Posterior cingulate gyrus (tissue), 11 donors: ENCODE data around the gene DAB2IP.

Source experiments
- DNase-seq, 10 donors: peaks; one replicate each; pipeline versions ENCODE4 v3.0.0 to v3.0.0-alpha.2; 2020 to 2021; ENCODE audit warnings: mixed read lengths in 3 of 10
- intact Hi-C: fragments of 100-400 bp; cut with DNase I; formaldehyde crosslinking; loops from one replicate; pipeline ENCODE4 v1.15.1; 2023

DAB2IP gene

GRCh38 chr9:121765021-121765950 is 113.9 kb downstream of the DAB2IP start:
- intact Hi-C loops: no loop called here
- peak in 2 of 10 donors; percentile 42 to 63 for DNase-seq

GRCh38 chr9:121766081-121766683 is 114.7 kb downstream of the DAB2IP start:
- DNase-seq: peak in 3 of 10 donors; percentile 62 to 82 (median 63)
- intact Hi-C loops: no loop called here

DNA sequence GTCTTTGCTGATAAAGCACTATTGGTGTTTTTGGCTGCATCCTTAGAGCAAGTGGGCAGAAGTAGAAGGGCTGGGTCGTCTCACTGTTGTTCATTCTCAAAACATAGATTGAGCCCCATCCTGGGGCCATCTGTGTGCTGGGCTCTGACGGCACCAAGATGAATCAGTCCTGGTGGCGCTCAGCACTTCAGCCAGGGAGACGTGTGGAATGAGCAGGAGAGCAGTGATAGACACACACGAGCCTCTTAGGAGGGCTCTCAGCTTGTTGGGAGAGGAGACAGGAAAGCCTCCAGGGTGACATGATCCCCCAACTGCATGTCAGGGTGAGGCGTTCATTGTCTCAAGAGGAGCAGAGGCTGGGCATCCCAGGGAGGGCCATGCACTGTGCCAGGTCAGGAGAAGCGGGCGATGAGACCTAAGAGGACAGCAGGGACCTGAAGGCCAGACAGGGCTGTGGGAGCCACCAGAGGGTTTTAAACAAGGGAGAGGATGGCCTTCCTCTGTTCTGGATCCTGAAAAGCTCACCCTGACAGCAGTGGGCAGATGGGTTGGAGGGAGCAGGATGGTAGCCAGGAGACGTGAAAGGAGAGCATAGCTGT is 115.8 kb downstream of the DAB2IP start:
- intact Hi-C loops: no loop called here
- DNase-seq: peak in 3 of 10 donors; percentile 52 to 80 (median 66)

DNA sequence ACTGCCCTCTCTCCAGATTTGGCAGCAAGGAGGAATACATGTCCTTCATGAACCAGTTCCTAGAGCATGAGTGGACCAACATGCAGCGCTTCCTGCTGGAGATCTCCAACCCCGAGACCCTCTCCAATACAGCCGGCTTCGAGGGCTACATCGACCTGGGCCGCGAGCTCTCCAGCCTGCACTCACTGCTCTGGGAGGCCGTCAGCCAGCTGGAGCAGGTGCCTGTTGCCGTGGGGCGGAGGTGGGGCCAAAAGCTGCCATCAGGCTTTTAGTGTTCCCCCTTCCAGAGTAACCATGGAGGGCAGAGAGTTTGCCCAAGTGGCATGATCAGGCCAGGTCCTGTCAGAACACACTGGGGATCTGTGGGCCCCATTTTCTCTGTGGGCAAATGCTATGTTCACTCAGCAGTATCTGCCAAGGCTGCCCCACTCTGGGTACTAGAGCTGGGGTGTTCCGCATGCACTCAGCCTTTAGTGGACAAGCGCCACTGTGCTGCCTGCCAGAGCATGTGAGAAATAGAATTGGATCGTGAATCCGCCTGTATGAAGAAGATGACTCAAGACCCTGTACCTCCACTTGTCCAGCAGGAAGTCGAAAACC is 117.1 kb downstream of the DAB2IP start:
- intact Hi-C loops: no loop called here
- peak in 4 of 10 donors; percentile 24 to 85 (median 70) for DNase-seq

- intact Hi-C loops: no loop called here
- DNase-seq: peak in 5 of 10 donors; percentile 0 to 49 (median 20)
Measured at GRCh38 chr9:121769939-121770338, 118.5 kb downstream of the DAB2IP start.

GRCh38 chr9:121770415-121771273 is 119.2 kb downstream of the DAB2IP start:
- DNase-seq: peak in 3 of 10 donors; percentile 2 to 62 (median 47)
- intact Hi-C loops: no loop called here

GRCh38 chr9:121771418-121771817 is 120.0 kb downstream of the DAB2IP start:
- intact Hi-C loops: no loop called here
- DNase-seq: peak in 3 of 10 donors; percentile 47 to 67 (median 55)

DNA sequence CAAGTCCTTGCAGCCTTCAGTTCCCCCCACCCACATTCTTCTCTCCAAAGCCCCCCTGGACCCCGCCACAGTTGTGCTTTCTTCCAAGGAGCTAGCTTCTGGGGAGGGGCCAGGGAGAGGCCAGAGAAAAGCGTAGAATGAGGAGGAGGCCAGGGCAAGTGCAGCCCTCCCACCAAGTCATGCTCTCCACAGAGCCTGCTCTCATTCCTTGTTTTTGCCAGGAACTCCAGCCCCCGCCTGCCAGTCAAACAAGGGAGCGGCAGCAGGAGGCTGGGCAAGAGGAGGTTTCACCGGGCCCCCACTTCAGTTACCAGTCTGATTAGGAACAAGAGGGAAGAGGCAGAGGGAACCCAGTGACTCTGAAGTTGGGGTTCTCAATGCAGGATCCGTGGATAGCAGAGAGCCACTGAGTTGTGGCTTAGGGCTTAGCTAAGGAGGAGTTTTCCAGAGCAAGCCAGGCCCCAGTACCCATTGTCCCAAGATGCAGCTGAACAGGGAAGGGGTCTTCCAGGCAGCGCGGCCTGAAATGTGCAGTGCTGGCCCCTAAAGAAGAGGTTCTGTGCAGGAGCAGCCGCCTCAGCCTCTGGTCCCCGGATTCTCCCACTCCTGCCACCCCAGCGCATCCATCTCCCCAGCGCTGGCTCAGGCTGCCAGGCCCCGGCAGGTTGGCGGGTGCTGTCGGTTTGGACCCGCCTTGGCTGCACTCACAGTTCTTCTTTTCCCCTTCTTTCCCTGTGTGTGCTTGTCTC is 120.6 kb downstream of the DAB2IP start:
- peak in 5 of 10 donors; percentile 15 to 88 (median 78) for DNase-seq
- intact Hi-C loops: no loop called here

DNA sequence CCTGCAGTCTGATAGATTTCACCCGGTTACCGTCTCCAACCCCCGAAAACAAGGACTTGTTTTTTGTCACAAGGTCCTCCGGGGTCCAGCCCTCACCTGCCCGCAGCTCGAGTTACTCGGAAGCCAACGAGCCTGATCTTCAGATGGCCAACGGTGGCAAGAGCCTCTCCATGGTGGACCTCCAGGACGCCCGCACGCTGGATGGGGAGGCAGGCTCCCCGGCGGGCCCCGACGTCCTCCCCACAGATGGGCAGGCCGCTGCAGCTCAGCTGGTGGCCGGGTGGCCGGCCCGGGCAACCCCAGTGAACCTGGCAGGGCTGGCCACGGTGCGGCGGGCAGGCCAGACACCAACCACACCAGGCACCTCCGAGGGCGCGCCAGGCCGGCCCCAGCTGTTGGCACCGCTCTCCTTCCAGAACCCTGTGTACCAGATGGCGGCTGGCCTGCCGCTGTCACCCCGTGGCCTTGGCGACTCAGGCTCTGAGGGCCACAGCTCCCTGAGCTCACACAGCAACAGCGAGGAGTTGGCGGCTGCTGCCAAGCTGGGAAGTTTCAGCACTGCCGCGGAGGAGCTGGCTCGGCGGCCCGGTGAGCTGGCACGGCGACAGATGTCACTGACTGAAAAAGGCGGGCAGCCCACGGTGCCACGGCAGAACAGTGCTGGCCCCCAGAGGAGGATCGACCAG is 121.3 kb downstream of the DAB2IP start:
- intact Hi-C loops: no loop called here
- peak; percentile 39 to 94 (median 66) for DNase-seq

GRCh38 chr9:121773286-121773953 is 122.0 kb downstream of the DAB2IP start:
- intact Hi-C loops: no loop called here
- peak in 4 of 10 donors; percentile 7 to 34 (median 10) for DNase-seq

- peak in 4 of 10 donors; percentile 11 to 81 (median 66) for DNase-seq
- intact Hi-C loops: no loop called here
Measured at GRCh38 chr9:121773954-121774714, 122.7 kb downstream of the DAB2IP start.

DNA sequence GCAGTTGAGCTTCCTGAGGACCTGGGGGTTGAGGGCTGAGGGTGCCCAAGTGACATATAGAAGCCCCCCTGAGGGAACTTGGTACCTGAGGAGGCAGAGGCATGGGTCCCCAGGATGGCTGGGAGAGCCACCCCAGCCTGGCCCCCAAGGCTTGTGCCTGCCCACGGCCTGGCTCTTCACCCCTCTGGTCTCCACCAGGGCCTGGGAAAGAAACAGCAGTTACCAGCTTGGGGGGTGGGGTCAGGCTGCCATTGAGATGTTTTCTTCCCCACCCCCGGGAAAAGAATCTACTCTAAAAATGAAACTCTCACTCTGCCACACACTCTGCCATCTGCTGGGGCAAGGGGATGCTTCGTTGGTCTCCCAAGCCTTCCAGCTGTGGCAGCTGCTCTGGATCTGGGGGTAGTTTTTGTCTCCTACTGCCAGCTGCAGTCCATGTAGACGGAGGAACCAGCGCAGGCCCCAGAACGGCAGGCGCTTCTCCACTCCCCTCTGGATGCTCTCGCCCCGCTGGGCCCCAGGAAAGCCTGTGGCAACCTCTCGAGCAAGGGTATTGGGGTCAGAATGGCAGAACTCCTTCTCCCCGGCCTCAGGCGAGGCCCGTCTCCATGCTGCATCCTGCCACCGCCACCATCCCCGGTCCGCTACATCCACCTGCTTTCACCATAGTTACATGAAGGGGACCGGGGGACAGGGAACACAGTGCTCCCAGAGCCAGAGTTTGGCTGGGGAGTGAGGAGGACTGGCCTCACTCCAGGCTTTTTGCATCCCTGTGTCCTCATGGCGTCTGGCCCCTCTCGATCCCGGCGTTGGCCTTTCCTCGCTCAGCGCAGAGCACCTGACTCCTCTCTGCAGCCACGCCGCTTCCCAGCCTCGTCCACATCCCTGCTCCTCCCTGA is 123.5 kb downstream of the DAB2IP start:
- intact Hi-C loops: no loop called here
- peak in 7 of 10 donors; percentile 27 to 87 (median 38) for DNase-seq

DNA sequence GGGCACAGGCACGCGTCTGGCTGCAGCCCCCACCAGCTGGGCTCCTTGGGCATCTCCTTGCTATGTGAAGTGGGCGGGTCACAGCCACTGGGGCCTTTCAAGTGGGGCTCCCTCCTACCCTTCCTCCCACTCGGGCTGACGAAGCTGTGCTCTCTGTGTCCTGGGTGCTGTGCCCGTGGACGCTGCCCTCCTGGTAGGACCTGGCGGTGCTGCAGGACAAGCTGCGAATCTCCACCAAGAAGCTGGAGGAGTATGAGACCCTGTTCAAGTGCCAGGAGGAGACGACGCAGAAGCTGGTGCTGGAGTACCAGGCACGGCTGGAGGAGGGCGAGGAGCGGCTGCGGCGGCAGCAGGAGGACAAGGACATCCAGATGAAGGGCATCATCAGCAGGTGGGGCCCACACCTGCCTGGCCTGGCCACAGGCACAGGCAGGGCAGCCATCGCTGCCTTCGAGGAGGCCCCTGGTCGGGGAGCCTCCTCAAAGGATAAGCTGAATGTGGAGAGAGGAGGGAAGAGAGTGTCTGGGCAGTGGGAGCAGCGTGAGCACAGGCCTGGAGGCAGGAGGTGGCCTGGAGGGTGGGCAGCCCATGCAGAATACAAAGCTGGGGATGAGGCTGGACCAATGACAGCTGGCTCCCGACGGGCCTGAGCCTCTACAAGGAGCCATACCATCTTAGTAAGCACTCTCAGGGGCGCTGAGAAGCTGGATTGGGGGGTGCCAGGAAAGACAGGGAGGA is 124.7 kb downstream of the DAB2IP start:
- intact Hi-C loops: no loop called here
- peak in 5 of 10 donors; percentile 6 to 70 (median 50) for DNase-seq

GRCh38 chr9:121776739-121777637 is 125.6 kb downstream of the DAB2IP start:
- DNase-seq: peak in 2 of 10 donors; percentile 7 to 11
- intact Hi-C loops: no loop called here
